Islet of Langerhans (tissue), 1 donor: Measurements from ENCODE around the gene LSM7.

Source experiments
- FAIRE-seq: peaks from one replicate; lab custom pipeline; 2011; peaks lifted over from hg19 to GRCh38; lab: Jason Lieb, UNC

Gene LSM7

GRCh38 chr19:2276429-2276986 is 51.9 kb downstream of the LSM7 start:
- FAIRE-seq: no peak

- no peak for FAIRE-seq
Observed at GRCh38 chr19:2275588-2276428, 52.6 kb downstream of the LSM7 start.

- no peak for FAIRE-seq
Observed at GRCh38 chr19:2274931-2275535, 53.4 kb downstream of the LSM7 start.

- FAIRE-seq: no peak
Observed at GRCh38 chr19:2274185-2274711, 54.1 kb downstream of the LSM7 start.

GRCh38 chr19:2273356-2274184 is 54.8 kb downstream of the LSM7 start:
- FAIRE-seq: no peak
